RWPE1 (cell line): ENCODE measurements around the gene JAZF1.

Source experiments
- CTCF ChIA-PET: fragments of 350-600 bp; sonication (Branson Sonifier 250); formaldehyde crosslinking; extraction: SDS; loops from one replicate; lab custom pipeline; 2021; lab: Yijun Ruan, JAX
- POLR2A ChIA-PET: fragments of 400-600 bp; formaldehyde crosslinking; extraction: SDS; loops from one replicate; lab custom pipeline; 2020; ENCODE audit warnings: antibody characterized with exemption; ENCODE audit not compliant: low non-redundant PET; lab: Yijun Ruan, JAX
- DNase-seq: peaks from one replicate; pipeline ENCODE4 v3.0.0; 2012; ENCODE audit warnings: low spot score
- H3K27ac ChIP-seq: fragments of 450-650 bp; 2 replicates; pipeline ENCODE4 v1.5.1; 2017
- CTCF ChIP-seq: fragments of 450-650 bp; conservative IDR thresholded peaks from 2 replicates; pipeline ENCODE4 v1.5.1; 2017; ENCODE audit warnings: low read depth, mild to moderate bottlenecking

The JAZF1 gene

GRCh38 chr7:28140979-28141378 is 39.6 kb downstream of the JAZF1 start:
- TF ChIP-seq CTCF, result no peak
- ChIA-PET POLR2A (no interaction called here), CTCF (no interaction called here)
- H3K27ac ChIP-seq, result no peak overlapping the region
- DNase-seq, result no peak

GRCh38 chr7:28138837-28139236 is 41.8 kb downstream of the JAZF1 start:
- no peak for DNase-seq
- no peak overlapping the region for H3K27ac ChIP-seq
- CTCF ChIA-PET, result no interaction called here
- TF ChIP-seq CTCF, result no peak
- POLR2A ChIA-PET, result no interaction called here

- ChIA-PET POLR2A (no interaction called here), CTCF (no interaction called here)
- no peak for DNase-seq
- TF ChIP-seq CTCF, result no peak
- no peak overlapping the region for H3K27ac ChIP-seq
Measured at GRCh38 chr7:28137463-28137862, 43.1 kb downstream of the JAZF1 start.

- ChIA-PET POLR2A (no interaction called here), CTCF (no interaction called here)
- no peak for TF ChIP-seq CTCF
- no peak for DNase-seq
- H3K27ac ChIP-seq, result no peak overlapping the region
Measured at GRCh38 chr7:28136885-28137284, 43.7 kb downstream of the JAZF1 start.

GRCh38 chr7:28136420-28136819 is 44.2 kb downstream of the JAZF1 start:
- no peak for TF ChIP-seq CTCF
- ChIA-PET POLR2A (no interaction called here), CTCF (no interaction called here)
- DNase-seq, result no peak
- H3K27ac ChIP-seq, result no peak overlapping the region

- POLR2A ChIA-PET, result no interaction called here
- DNase-seq, result no peak
- TF ChIP-seq CTCF, result no peak
- CTCF ChIA-PET, result no interaction called here
- H3K27ac ChIP-seq, result no peak overlapping the region
Measured at GRCh38 chr7:28135760-28136159, 44.8 kb downstream of the JAZF1 start.

GRCh38 chr7:28135315-28135714 is 45.3 kb downstream of the JAZF1 start:
- CTCF ChIA-PET, result no interaction called here

More at GRCh38 chr7:28135315-28135714, 45.3 kb downstream of the JAZF1 start:
- POLR2A ChIA-PET, result no interaction called here
- no peak for DNase-seq
- H3K27ac ChIP-seq, result no peak overlapping the region
- TF ChIP-seq CTCF, result no peak
